Right ventricle myocardium superior (tissue), 1 donor: ENCODE measurements around the gene TIMM8B. TPM values are rescaled to one million over a fixed set of nuclear protein-coding genes. Genes with fewer than 3 reads are reported as not detected.
A peak's percentile ranks its signal among the peaks of the same experiment; 100 is the strongest.

Experiments used
- ATAC-seq: fragments of 200-7000 bp; cut with Tn5 transposase; one replicate; pipeline ENCODE4 v1.9.1; 2020; ENCODE audit warnings: mild to moderate bottlenecking; ENCODE audit not compliant: poor library complexity
- DNase-seq: peaks from one replicate; pipeline ENCODE4 v3.0.0-alpha.2; 2020
- intact Hi-C: fragments of 100-400 bp; cut with DNase I; formaldehyde crosslinking; loops from one replicate; pipeline ENCODE4 v1.11.2; 2022
- long read RNA-seq: library from polyadenylated mRNA; unstranded; transcript quantifications from one replicate; pipeline ENCODE4 v2.0.0, GENCODE V29; 2021
- total RNA-seq: library from RNA; stranded (reverse); fragmentation: NEBNext Ultra II Directional; extraction: Animal tissue kit (Norgen Biotek cat#: 25700); gene quantifications from one replicate; pipeline ENCODE4 v1.2.1, GENCODE V29; 2021
- donor health status: DM: no; HTN: yes; CAD: no; lungs with severe emphysema.

TIMM8B gene
- total RNA-seq = 173 TPM
- long read RNA-seq, transcript TIMM8B-201 (2 exons, 819 nt) = major isoform, 61 of 109 reads
- long read RNA-seq, transcript TIMM8B-203 (3 exons, 1,155 nt) = minor isoform, 41 of 109 reads
- long read RNA-seq, partial matches to known transcripts = 1 of 109 reads
- long read RNA-seq, other reads (novel, unspliced or antisense) = 6 of 109 reads

- ATAC-seq = peak; percentile 97
Observed at GRCh38 chr11:112086422-112087191, at the start of gene TIMM8B, which contains the start of gene SDHD. TSS of gene TIMM8B (minus strand) at chr11:112086756. CDS start at chr11:112086723, 33 bp downstream. TSS of gene SDHD (plus strand) at chr11:112086873. CDS start at chr11:112086908, 35 bp downstream.

GRCh38 chr11:112134473-112134872, 47.9 kb upstream of the TIMM8B start:
- DNase-seq = no peak
- intact Hi-C loops = no loop called here
- ATAC-seq = no peak

More at GRCh38 chr11:112086422-112087191, at the start of gene TIMM8B, which contains the start of gene SDHD:
- intact Hi-C loops = loop anchor here (10.0 kb wide), 1 partner anchor 212 kb away; the partner anchor contains the start of genes ALG9, CFAP68 and FDXACB1
- peak; percentile 95 for DNase-seq

GRCh38 chr11:112132737-112133136, 46.2 kb upstream of the TIMM8B start:
- ATAC-seq = no peak
- intact Hi-C loops = no loop called here
- DNase-seq = no peak

GRCh38 chr11:112129656-112130055, 43.1 kb upstream of the TIMM8B start:
- DNase-seq = no peak
- peak; percentile 70 for ATAC-seq
- intact Hi-C loops = no loop called here

GRCh38 chr11:112128483-112129121, 42.0 kb upstream of the TIMM8B start:
- peak; percentile 34 for ATAC-seq
- DNase-seq = peak; percentile 46

GRCh38 chr11:112127056-112127455, 40.5 kb upstream of the TIMM8B start:
- intact Hi-C loops = no loop called here
- no peak for ATAC-seq
- DNase-seq = no peak

More at GRCh38 chr11:112128483-112129121, 42.0 kb upstream of the TIMM8B start:
- intact Hi-C loops = no loop called here

GRCh38 chr11:112123129-112123528, 36.6 kb upstream of the TIMM8B start:
- intact Hi-C loops = no loop called here
- no peak for ATAC-seq
- DNase-seq = no peak

GRCh38 chr11:112121981-112122615, 35.5 kb upstream of the TIMM8B start:
- no peak for ATAC-seq
- no peak for DNase-seq
- intact Hi-C loops = no loop called here

- ATAC-seq = no peak
- intact Hi-C loops = loop anchor here (5.0 kb wide), 1 partner anchor 164 kb away; no protein-coding TSS in a partner anchor
Observed at GRCh38 chr11:112118176-112118575, 31.6 kb upstream of the TIMM8B start.

GRCh38 chr11:112115386-112115785, 28.8 kb upstream of the TIMM8B start:
- ATAC-seq (no peak), DNase-seq (no peak)
- intact Hi-C loops = loop anchor here (5.0 kb wide), 1 partner anchor 167 kb away; no protein-coding TSS in a partner anchor

More at GRCh38 chr11:112118176-112118575, 31.6 kb upstream of the TIMM8B start:
- no peak for DNase-seq

GRCh38 chr11:112114460-112114859, 27.9 kb upstream of the TIMM8B start:
- ATAC-seq (no peak), DNase-seq (no peak)
- intact Hi-C loops = loop anchor here (5.0 kb wide), 1 partner anchor 63 kb away; the partner anchor contains the start of gene BCO2

- intact Hi-C loops = loop anchor here (5.0 kb wide), 1 partner anchor 64 kb away; the partner anchor contains the start of gene BCO2
- DNase-seq (no peak), ATAC-seq (peak; percentile 80)
Observed at GRCh38 chr11:112113539-112114457, 27.2 kb upstream of the TIMM8B start.

- intact Hi-C loops = no loop called here
- no peak for ATAC-seq
- no peak for DNase-seq
Observed at GRCh38 chr11:112106070-112106469, 19.5 kb upstream of the TIMM8B start.

GRCh38 chr11:112103446-112103845, 16.9 kb upstream of the TIMM8B start:
- intact Hi-C loops = no loop called here
- ATAC-seq (no peak), DNase-seq (no peak)

GRCh38 chr11:112100462-112100861, 13.9 kb upstream of the TIMM8B start:
- intact Hi-C loops = no loop called here
- DNase-seq (no peak), ATAC-seq (peak; percentile 60)

- ATAC-seq = no peak
- intact Hi-C loops = no loop called here
- DNase-seq = no peak
Observed at GRCh38 chr11:112097734-112098528, 11.4 kb upstream of the TIMM8B start.

GRCh38 chr11:112096194-112096593, 9.6 kb upstream of the TIMM8B start:
- ATAC-seq (no peak), DNase-seq (no peak)
- intact Hi-C loops = no loop called here
